NCI-H226 (cell line): ENCODE results near the gene PFKFB1.
A peak's percentile ranks its signal among the peaks of the same experiment; 100 is the strongest.

Source experiments
- DNase-seq: peaks from one replicate; pipeline ENCODE4 v3.0.0-alpha.2; 2015

Gene PFKFB1

DNA sequence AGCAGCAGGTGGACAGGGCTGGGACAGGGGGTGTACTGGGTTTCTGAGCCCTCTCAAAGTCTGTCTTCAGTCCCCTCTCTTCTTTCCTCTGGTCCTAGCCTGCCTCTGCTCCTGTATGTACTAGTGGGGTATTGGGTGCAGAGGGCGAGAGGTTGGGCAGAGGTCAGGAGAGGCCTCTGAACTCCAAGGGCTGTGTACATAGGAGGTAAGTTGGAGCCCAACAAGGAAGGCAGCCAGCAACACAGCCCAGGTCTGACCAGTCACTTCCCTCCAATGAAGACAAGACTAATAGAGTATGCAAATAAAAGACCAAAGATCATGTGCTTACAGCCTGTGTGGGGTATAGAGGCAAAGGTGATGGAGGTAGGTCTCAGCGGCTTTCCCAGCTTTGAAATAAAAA lies at the start of gene PFKFB1:
TSS of gene PFKFB1 (minus strand) at position 90 of the 400 bp plus-strand sequence. CDS start 181 bp downstream, outside the sequence.
- DNase-seq: no peak

DNA sequence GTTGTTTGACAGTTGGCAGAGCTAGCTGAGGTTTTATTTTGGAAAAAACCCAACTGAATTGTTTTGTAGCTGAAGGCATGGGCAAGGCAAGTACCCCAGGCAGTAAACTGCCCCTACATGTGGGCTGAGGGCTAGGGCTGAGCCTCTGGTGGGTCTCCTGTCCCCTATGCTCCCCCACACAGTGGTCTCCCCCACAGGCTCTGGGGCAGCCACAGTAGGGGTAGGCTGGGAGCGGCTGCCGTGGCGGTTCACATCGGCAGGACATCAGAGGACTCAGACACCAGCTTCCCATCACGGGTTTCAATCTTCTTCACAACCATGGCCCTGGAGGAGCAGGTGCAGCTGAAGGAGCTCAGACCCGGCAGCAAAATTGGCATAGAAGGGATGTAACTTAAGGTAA lies 47.5 kb upstream of the PFKFB1 start:
- no peak for DNase-seq

DNA sequence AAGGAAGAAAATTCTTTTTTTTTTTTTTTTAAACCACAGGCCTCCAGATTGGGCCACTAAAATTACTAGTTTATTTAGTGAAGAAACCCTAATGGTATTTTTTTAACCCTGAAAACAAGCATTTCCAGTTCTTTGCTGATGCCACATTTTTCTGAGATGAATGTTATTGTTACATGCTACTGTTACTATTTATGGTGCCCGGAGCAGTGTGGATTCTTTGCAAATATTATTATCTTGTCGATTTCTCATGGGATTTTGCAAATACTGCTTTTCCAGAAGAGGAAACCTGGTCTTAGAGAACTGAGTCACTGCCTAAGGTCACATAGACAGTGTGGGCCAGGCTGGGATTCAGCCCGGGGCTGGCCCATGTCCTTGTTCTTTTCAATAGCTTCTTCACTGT lies 45.5 kb upstream of the PFKFB1 start:
- no peak for DNase-seq

DNA sequence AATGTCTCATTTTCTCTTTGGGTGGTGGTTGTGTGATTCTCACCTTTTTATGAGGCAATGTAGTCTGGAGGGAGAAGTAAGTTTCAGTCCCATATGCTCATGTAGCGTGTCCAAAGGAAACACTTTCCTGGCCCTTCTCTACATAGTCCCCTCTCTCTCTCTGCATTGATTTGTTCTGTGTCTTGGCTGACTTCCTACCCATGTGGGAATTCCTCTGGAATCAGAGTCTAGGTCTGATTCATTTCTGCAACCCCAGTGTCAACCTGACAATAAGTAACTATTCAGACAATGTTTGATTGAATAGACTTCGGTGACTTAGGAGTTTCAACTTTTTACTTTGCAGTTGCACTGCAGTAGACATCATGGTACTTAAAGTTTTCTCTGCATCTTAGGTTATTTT lies 39.4 kb upstream of the PFKFB1 start:
- no peak for DNase-seq

GRCh38 chrX:55030271-55031205 lies 36.5 kb upstream of the PFKFB1 start, which contains the start of gene ALAS2:
ALAS2 (minus strand) TSS chrX:55030977; CDS start chrX:55026000, 4,977 bp downstream.
- no peak for DNase-seq

DNA sequence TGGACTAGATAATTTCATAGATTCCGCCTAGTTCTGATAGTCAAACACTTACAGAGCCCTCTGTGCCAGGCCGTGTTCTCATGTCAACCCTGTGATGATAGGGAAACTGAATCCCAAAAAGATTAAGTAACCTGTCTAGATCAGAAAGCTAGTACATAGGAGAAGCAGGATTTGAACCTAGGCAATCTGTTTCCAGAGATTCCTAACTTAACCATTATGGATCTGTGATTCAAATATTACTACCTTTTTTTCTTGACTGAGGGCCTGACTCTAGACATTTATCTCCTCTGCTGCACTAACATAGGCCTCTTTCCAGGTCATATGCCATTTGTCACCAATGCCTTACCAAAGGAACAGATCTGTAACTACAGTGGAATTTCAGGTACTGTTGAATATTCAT lies 35.3 kb upstream of the PFKFB1 start:
- DNase-seq: no peak

GRCh38 chrX:55028611-55029010 lies 34.6 kb upstream of the PFKFB1 start:
- no peak for DNase-seq

DNA sequence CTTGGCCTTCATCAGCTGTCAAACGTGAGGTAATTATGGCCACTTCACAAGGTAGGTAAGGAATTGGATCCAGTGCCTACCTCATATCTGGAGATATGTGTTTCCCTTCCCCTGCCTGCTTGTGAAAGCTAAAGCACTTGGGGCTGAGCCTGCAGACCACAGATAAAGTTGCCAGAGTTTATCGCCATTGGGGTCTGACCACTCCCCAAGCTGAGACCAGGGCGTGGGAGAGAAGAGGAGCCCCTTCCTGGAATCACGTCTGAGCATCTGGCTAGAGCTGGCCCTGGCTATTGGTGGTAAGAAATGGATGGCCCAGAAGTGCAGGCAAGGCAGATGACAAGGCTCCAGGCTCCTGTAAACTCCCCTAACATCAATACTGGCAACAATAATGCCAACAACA lies 34.1 kb upstream of the PFKFB1 start:
- no peak for DNase-seq

DNA sequence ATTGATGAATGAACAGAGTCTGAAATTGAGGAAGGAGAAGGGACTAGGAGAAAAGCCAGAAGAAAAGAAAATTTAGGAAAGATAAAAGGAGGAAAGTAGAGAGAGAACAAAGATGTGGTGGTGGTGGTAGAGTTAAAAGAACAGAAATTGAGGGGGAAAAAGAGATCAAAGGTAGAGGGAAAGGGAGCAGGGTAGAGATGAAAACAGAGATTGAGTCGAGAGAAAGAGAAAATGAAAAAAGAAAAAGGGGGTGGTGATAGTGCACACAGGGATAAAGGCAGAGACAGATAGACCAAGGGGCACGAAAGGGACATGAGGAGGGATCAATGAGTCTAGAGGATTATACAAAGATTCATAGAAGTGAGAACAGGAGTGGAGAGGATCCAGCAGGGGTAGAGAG lies 32.9 kb upstream of the PFKFB1 start:
- no peak for DNase-seq

DNA sequence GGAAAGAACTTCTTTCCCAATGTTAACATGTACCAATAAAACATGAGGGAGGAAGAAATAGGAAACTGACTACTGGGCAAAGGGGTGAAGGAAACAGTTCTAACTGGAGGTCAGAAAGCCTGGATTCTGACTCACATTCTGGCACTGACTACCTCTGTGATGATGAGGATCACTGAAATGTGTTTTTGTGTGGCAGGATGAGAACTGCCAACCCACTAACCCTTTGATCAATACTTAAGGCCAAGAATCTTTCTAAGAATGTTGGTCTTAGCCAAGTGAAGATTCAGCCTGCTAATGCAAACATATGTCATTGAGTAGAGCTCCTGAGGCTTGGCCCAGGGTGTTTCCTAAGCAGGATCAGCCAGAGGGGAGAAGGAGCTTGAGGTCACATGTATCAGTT lies 32.2 kb upstream of the PFKFB1 start:
- no peak for DNase-seq

GRCh38 chrX:55014897-55015299 lies 20.9 kb upstream of the PFKFB1 start:
- no peak for DNase-seq

GRCh38 chrX:55011294-55011693 lies 17.3 kb upstream of the PFKFB1 start:
- DNase-seq: no peak

DNA sequence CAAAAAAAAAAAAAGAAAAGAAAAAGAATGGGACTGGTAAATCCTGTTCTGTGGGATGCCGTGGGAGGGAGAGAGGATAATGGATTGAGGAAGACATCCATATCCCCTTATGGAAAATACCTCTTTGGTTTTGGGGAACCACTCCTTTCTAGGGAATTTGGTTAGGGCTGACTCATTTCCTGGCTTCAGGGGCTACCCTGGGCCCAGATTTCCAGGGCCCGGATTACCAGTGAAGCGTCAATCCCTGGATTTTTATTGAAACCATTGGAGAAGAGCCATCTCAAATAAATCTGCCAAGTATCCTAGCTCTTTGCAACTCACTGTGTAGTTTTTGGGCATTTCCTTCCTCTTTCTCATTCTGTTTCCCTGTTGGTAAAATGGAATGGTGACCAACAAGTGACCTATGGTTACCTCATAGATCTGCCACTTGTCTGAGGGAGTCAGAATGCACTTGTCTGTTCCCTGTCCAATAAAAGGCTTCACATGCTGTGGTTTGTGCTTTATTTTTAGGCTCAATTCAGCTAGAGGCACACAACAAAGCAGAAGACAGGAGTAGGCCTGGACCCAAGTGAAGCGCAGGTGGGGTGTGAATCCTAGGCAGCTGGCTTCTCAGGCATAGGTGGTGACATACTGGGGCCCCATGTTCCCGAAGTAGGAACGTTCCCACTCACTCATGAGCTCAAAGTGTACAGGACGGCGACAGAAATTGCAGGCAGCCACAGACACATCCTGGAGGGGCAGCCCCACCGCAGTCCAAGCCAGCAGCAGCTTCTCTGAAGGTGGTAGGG lies 14.8 kb upstream of the PFKFB1 start:
- peak; percentile 73 for DNase-seq

- DNase-seq: peak; percentile 84
Observed at GRCh38 chrX:55007656-55008055, 13.7 kb upstream of the PFKFB1 start.

DNA sequence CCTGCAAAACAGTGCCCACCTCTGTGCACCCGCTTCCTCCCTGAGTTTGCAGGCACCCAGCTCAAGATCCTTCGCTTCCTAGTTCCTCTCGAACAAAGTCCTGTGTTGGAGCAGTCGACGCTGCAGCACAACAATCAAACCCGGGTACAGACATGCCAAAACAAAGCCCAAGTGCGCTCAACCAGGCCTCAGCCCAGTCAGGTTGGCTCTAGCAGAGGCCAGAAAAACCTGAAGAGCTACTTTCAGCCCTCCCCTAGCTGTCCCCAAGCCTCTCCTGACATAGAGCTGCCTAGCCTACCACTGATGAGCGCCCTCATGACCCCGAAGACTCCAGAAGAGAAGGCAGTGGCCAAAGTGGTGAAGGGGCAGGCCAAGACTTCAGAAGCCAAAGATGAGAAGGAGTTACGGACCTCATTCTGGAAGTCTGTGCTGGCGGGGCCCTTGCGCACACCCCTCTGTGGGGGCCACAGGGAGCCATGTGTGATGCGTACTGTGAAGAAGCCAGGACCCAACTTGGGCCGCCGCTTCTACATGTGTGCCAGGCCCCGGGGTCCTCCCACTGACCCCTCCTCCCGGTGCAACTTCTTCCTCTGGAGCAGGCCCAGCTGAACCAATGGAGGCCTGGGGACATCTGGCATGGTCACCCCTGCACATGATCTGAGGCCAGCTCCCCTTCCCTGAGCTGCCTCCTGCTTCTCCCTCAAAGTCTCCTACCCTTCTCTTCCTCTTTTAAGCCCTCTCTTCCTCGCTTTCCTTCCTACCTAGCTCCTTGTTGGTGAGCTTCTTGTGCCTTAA lies 13.0 kb upstream of the PFKFB1 start:
- DNase-seq: no peak

DNA sequence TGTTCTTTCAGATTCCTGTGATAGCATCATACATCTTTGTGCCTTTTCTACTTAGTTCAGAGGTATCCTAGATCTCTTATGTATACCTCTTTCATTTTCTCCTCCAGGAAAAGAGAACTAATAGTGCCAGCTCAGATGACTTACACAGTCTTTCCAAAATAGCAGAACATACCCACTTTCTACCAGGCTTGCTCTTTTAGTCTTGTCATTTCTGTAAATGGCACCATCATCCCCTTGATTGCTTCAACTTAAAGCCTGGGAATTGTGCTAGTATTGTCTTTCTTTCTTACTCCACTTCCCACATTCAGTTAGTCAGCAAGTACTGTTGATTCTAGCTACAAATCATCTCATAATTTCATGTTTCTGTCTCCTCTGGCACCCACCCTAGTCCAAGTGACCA lies 11.3 kb upstream of the PFKFB1 start:
- no peak for DNase-seq

DNA sequence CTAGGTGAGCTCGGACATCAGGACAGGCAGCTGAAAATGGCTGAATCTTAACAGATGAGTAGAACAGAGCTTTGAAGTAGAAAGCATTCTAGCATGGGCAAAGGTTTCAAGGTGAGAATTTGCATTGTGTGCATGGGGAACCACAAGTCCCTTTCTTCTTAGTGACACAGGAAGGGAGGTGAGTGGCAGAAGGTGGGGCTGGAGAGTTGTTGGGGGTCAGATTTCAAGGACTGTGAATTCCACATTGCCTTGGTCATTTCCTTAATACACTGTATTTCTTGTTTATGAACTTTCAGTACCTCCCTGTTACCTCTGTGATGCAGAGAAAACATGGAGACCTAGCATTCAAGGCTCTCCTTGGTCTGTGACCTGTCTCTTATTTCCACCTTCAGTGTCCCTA lies 10.2 kb upstream of the PFKFB1 start:
- DNase-seq: no peak

GRCh38 chrX:54999717-55000598 lies 6.0 kb upstream of the PFKFB1 start, which contains the start of gene APEX2:
APEX2 (plus strand) TSS chrX:55000363; CDS start chrX:55000423, 60 bp downstream.
- peak; percentile 90 for DNase-seq

- no peak for DNase-seq
Observed at GRCh38 chrX:54995621-54996020, 1.6 kb upstream of the PFKFB1 start.

DNA sequence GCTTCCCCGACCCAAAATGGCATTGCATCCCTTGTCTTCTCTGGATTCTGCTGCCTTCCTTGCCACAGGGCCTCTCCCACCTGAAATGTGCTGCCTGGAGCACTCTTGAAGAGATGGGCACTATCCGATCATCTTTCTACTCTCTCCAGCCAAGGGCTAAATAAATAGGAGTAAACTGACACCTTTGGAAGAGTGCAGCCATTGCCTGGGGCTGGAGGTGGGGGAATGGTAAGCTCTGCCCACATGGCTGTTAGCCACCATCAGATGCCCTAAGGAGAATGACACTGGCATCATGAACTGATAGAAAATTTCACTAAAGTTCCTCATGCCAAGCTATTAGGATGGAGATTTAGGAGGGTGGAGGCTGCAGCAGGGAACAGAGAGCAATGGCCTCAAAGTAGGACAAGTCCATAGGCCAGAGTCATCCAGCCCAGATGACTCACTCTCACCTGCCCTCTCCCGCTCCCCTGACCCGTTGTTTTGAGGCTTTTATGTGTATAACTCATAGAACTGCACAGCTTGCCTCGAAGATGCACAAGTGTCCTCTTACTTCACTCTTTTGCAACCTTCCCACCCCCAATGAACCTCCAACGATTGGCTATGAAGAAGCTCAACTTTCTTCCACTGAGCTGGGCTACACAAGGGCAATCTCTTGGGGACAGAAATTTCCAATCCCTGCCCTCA lies 822 bp upstream of the PFKFB1 start:
- DNase-seq: no peak

DNA sequence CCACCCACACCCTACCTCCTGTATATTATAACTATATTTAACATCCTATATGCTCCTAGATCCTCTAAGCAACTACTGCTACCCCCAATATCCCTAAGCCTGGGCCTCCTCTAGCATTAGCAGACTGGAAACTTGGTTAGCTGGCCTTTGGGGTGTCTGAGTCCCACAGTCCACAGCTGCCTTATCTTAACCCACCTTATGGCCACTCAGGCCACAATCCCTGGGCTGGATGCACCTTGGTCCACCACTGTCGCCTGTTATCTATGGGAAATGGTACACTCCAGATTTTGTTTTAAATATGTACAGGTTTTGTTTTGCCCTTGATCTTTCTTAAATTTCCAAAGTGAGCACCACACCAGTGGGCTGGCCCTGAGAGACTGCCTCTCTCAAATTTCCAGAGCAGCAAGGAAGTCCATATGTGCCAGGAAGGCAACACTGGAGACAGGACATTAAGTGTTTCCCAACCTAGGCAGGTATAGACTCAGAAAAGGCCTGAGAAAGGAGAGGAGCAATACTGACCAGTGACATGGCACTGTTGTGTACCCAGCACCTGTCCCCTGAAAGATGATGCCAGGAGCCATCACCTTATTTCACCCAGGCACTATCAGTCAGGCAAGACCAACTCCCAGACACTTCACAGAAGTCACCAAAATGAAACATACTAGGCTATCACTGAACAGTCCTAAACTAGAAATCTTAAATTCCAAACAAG lies 921 bp downstream of the PFKFB1 start:
- DNase-seq: no peak
